GM21529 (cell line): Measurements from ENCODE around the gene TRAP1.
"Not testable (repeated sequence)": the region's sequence is repeated elsewhere in the genome, so short reads cannot be mapped to it uniquely, and the experiment has no call there.

Experiments used
- ATAC-seq: cut with Tn5 transposase; IDR thresholded peaks from one replicate; pipeline ENCODE4 v1.9.1; 2021; ENCODE audit not compliant: unreplicated experiment

The TRAP1 gene

GRCh38 chr16:3714378-3714777, 2.9 kb downstream of the TRAP1 start:
- not testable (repeated sequence) for ATAC-seq

DNA sequence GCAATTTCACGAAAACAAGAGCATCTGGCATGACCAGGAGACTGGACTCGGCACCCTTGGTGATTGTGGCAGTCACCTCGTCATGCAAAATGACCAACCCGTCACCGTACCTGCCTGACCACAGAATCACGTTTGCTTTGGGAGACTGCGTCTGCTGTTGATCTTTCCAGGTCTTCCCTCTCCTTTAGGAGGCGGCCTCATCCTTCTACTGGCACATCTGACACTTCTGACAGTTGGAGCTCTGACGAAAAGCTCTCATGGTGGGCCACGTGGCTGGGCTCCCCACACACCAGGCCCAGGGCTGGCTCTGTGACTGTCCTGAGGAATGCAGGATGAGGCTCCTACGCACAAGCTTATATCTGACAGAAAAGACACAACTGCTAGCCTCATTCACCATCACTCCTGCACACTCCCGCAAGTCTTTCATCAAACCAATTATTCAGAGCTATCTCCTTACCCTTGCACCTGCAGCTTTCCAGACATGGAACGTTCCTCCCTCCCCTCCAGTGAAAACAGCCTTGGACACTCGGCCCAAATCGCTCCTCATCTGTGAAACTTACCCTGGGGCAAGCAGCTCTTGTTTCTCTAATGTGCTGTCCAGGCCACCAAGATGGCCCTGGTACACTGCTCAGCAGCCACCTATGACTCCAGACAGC, 3.6 kb downstream of the TRAP1 start:
- no peak for ATAC-seq

DNA sequence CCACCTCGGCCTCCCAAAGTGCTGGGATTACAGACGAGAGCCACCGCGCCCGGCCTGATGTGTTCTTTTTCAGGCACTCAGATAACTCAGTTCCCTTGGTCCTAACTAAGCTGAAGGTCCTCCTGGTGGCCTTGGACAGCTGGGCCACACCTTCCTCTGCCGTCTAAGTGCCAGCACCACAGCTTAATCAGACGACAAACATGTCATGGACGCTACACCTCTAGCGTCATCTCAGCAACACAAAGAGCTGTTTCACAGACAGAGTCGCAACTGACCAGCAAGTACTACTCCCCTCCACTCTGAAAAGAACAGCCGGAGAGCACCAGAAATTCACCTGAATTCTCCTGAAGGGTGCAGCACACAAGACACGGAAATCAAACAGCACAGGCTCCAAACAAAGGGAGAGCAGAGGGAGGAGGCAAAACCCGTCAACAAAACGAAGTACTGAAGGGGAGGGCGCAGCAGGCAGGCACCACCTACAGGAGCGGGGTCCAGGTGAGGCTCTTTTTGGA, 4.4 kb downstream of the TRAP1 start:
- ATAC-seq = no peak

DNA sequence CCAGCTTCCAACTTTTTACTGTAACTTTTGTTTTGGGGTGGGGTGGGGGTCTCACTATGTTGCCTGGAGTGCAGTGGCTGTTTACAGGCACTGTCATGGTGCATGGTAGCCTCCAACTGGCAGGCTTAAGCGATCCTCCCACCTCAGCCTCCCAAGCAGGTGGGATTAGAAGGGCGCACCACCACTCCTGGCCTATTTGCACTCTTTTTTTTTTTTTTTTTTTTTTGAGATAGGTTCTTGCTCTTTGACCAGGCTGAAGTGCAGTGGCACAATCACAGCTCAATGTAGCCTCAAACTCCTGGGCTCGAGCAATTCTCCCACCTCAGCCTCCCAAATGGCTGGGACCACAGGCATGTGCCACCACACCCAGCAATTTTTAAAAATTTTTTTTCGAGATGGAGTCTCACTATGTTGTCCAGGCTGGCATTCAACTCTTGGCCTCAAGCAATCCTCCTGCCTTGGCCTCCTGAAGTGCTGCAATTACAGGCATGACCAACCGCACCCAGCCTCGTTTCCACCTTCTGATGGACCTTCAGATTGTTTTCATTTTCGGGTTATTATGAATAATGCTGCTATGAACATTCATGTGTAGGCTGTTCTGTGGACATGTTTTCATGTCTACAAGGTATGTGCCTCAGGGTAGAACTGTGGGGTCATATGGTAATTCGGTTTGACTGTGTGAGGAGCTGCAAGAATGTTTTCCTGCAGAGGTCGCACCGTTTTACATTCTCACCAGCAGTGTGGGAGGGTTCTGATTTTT, 10.9 kb downstream of the TRAP1 start:
- no peak for ATAC-seq

DNA sequence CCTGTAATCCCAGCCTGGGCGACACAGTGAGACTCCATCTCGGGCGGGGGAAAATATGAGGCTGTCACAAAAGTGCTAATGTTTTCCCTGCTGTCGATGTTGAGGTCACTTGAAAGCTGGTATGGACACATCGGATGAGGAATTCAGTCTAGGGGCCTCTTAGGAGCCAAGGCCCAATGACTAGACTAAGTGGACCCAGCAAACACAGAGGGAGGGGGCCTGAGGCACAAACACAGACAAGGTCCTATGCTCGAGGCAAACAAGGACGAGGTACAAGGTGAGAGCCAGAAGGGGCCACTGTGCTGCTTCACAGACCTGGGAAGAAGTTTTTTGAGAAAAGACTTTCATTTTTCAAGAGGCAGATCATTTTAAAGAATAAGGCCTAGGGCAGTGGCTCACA, 15.2 kb downstream of the TRAP1 start:
- ATAC-seq = no peak

DNA sequence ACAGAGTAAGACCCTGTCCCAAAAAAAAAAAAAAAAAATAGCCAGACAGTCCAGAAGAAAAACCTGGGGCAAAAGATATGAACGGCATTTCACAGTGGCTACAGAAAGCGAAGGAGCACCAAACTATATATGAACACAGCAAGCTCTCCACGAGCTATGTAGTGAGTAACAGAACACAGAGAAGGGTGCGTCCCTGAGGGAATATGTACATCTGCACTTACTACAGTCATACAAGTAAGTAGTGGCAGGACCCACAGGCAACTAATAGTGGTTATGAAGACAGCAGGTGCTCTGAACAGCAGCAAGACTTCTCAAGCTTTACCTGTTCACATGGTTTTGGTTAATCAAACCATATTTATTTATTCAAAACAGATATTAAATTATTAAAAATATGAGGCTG, 15.8 kb downstream of the TRAP1 start:
- ATAC-seq = no peak

DNA sequence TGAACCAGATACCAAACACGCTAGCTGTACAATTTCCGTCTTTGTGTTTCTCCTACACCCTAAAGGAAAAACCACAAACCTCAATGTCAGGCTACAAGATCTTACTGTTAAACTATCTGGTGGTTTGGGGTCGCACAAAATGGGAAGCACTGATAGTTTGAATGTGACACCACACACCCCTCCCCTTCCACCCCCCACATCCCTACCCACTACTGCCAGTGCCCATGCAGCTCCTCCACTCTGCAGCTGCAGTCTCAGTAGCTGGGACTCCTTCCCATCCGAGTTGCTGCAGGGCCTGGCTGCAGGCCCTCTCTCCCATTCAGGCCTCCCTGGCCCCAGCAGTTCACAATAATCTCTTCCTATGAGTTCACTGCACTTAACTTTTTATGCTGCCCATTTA, 18.4 kb downstream of the TRAP1 start:
- ATAC-seq = no peak

- no peak for ATAC-seq
These were observed 20.7 kb downstream of the TRAP1 start for GRCh38 chr16:3696425-3697218.

DNA sequence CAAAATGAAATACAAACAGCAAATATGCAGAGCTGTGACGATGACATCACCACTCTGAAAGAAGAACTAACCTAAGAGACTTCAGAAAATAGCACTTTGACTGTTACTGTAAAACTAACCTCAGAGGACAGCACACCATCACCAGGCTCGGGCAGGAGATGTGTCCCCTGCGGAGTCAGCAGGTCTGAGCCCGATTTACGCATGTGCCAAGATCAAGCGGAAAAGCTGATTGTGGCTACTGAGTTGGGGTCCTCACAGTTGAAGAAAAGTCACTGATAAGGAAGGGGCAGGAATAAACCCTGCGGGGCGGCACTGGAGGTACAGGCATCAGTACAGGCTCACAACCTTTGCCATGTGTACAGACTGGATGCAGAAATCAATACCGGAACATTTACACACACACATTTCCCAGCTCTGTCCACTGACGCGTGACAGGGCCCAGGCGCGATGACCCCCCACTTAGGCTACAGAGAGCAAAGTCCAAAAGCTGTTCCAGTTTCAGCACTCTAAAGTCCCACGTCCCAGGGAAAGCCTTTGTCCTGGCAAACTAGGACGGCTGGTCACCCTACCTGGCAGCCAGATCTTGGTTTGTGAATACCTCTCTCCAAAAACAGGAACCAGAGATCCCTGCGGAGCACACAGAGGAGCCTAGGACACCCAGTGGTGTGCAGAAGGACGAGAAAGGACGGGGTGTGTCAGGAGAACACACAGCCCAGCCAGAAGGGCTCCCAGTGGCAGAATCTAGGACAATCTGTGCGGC, 21.5 kb downstream of the TRAP1 start:
- ATAC-seq = no peak

DNA sequence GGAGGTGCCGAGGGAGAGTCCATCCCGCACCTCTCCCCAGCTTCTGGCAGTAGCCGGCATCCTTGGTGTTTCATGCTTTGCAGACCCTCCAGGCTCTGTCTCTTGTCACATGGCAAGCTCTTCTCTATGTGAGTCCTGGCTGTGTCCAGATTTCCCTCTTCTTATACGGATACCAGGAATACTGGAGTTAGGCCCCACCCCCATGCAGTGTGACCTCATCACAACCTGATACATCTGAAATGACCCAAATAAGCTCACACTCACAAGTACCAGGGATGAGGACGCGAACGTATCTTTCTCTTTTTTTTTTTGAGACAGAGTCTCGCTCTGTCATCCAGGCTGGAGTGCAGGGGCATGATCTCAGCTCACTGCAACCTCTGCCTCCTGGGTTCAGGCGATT, 23.3 kb downstream of the TRAP1 start:
- no peak for ATAC-seq

DNA sequence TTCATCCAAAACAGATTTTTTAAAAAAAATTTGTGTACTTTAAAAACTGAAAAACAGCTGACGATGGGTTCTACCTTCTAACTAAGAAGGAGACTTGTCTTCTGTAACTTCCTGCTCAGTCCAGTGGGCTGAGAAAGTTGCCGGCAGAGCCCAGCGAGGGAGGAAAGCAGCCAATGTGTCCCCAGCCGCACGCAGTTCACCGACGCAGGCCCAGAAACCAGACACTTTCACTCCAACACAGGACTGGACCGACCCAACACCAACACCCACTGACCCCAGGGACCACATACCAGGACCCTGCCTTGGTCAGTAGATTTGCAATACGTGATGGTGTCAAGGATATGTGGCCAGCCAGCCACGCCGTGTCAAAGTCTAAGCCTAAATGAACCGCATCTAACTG, 25.6 kb downstream of the TRAP1 start:
- no peak for ATAC-seq

DNA sequence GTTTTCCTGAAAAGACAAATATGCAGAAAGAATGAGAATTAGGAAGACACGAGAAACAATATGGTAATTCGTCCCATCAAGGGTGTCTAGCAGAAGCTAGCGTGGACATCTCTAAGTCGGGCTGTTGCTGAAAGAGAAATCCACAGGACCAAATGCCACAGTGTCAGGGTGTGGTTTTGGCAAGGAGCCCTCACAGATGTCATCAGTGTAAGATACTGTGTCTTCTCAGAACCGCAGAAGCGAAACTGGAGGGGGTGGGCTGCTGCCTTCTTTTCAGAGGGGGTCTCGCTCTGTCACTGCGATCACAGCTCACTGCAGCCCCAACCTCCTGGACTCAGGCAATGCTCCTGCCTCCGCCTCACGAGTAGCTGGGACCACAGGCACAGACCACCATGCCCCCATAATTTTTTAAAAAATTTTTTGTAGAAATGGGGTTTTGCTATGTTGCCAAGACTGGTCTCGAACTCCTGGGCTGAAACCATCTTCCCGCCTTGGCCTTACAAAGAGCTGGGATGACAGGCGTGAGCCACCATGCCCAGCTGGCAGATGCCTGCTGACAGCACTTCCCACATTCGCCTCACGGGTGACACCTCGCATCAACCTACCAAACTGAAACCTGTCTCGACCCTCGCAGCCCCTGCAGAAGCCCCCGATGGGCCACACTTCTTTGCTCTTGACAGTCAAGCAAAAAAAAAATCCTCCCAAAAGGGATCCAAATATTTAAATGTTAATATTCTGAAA, 26.2 kb downstream of the TRAP1 start:
- ATAC-seq = no peak

DNA sequence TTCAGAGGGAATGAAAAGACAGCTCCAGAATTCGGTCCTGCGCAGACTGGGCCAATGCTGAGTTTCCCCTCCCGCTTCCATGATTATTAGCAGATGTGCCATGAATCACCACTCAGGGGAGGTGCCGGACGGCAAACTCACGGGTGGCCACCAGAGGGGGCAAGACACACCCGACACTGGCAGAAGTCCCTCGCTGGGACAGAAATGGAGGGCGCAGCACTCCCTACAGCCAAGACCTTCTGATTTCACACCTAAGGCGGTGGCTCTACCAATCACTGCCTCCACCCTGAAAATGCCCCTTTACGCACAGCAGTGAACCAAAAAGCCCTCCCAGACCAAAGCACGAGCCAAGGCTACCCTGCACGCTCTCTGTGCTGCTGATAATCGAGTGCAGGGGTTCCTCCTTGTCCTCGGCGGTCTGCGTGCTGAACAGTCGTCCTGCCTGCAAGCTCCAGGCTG, 26.8 kb downstream of the TRAP1 start:
- no peak for ATAC-seq

DNA sequence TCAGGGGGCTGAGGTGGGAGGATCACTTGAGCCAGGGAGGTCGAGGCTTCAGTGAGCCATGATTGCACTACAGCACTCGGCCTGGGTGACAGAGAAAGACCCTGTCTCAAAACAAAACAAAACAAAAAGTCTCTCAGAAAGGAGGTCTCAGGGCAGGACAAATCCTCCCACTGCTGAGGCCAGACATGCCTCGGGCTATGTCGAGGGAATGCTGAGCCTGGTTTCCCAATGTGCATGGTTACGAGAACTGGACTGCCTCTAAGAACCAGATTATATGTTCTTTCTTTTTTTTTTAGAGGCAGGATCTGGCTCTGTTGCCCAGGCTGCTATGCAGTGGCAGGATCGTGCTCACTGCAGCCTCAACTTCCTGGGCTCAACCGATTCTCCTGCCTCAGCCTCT, 27.6 kb downstream of the TRAP1 start:
- no peak for ATAC-seq

- ATAC-seq = no peak
These were observed 29.5 kb downstream of the TRAP1 start for GRCh38 chr16:3687792-3688191.

- no peak for ATAC-seq
These were observed 30.3 kb downstream of the TRAP1 start for GRCh38 chr16:3687021-3687420.

DNA sequence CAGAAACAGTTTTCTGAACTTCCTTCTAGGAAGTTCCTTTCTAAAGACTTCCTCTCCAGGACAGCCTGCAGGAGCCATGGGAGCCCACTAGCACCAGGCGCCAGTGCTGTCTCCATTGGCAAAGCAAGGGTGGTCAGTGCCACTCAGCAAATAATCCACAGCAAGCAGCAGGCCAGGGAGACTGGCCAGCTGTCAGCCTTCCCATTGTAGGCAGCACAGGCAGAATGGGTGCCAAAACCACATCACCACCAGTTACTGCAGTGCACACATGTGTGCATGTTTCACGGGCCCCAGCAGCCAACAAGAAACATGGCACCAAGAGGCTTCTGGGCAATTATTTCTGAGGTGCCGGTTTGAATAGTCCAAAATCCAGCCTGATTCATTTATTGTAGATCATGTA, 36.1 kb downstream of the TRAP1 start:
- ATAC-seq = no peak

DNA sequence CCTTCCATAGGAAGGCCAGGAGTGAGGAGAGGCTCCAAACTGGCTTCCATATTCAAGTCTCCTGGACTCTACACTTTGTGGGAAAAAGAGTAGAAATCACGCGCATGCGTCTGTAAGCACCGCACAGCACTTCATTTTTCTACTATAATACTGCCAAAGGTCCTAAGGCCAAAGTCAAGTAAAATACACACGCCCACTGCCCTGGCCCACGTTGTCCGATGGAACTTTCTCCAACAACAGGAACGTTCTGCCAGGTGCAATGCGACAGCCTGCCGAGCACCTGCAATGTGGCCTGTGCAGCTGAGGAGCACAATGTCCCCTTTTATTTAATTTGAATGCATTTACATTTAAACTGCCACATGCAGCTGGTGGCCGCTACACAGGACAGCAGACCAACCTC, 39.3 kb downstream of the TRAP1 start:
- ATAC-seq = no peak

GRCh38 chr16:3675601-3676130, 41.7 kb downstream of the TRAP1 start:
- no peak for ATAC-seq
